OCI-LY1 (cell line): ENCODE measurements around the gene BMP8B.

Experiments used
- EZH2 ChIP-seq: fragments of 200-600 bp; sonication (generic), shearing (Covaris generic); IDR thresholded peaks from 2 replicates; pipeline ENCODE4 v1.8.0; 2017; ENCODE audit warnings: borderline replicate concordance, mixed run types, mild to moderate bottlenecking, antibody characterized with exemption, low read length, moderate library complexity, mixed read lengths
- TF ChIP-seq, protein P1 (sequence below): fragments of 200-600 bp; sonication (generic), shearing (Covaris generic); IDR thresholded peaks from 2 replicates; pipeline ENCODE4 v1.5.1; 2017; ENCODE audit warnings: mild to moderate bottlenecking, antibody characterized with exemption, low read length, moderate library complexity, mixed read lengths

- TF ChIP-seq, protein P1, sequence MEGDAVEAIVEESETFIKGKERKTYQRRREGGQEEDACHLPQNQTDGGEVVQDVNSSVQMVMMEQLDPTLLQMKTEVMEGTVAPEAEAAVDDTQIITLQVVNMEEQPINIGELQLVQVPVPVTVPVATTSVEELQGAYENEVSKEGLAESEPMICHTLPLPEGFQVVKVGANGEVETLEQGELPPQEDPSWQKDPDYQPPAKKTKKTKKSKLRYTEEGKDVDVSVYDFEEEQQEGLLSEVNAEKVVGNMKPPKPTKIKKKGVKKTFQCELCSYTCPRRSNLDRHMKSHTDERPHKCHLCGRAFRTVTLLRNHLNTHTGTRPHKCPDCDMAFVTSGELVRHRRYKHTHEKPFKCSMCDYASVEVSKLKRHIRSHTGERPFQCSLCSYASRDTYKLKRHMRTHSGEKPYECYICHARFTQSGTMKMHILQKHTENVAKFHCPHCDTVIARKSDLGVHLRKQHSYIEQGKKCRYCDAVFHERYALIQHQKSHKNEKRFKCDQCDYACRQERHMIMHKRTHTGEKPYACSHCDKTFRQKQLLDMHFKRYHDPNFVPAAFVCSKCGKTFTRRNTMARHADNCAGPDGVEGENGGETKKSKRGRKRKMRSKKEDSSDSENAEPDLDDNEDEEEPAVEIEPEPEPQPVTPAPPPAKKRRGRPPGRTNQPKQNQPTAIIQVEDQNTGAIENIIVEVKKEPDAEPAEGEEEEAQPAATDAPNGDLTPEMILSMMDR, result no peak
- no peak for TF ChIP-seq EZH2
Observed at GRCh38 chr1:39761557-39762260, 27.0 kb downstream of the BMP8B start.
